GM03348 (cell line): ENCODE results near the gene TSPAN11.
"Not testable (repeated sequence)": the region's sequence is repeated elsewhere in the genome, so short reads cannot be mapped to it uniquely, and the experiment has no call there.

Experiments
- DNase-seq: peaks from one replicate; pipeline ENCODE4 v3.0.0; 2012; ENCODE audit warnings: low spot score

Gene TSPAN11

DNA sequence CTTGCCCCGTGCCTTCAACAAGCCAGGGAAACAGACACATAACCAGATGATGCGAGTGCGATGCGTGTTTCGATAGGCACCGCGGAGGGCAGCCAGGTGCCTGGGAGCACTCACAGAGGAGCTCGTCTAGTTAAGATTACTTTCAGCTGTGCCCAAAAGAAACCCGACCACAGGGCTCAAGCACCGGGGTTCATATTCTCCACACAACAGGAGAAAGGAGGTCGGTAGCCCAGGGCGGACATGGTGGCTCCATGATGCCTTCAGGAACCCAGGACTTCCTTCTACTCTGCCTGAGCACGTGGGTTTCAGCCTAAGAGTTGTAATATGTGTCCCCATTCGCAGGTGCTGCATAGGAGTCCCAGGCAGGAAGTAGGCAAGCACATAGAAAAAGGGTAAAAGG is 93.4 kb downstream of the TSPAN11 start:
- DNase-seq, result no peak

DNA sequence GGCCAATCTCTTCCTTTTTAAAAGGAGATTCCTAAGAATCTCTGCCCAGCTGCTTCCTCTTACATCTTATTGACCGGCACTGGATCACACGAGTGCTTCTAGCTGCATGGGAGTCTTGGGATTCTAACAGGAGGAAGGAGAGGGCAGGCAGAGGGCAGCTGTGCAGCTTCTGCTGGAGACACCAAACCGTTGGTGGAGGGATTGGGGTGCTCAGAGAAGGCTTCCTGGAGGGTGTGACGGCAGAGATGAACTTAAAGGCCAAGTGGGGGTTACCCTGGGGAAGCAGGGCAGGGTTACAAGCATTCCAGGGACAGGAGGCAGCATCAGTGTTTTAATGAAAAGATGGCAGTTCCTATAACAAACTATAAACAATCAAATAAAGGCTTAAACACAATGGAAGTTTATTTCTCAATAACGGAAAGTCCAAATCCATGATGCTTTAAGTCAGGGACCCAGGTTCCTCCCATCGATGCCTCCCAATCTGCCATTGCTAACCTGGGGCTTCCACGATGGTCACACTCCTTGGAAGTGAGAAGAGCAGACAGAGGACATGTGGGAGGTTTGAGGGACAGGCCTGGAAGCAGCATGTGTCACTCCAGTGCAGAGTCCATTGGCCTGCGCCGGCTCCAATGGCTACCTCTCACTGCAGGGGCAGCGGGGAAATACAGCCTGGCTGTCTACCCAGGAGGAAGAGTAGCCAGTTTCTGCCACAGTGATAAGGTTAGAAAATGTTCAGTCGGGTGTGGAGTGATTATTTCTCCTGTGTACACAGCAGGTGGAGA is 94.0 kb downstream of the TSPAN11 start:
- DNase-seq, result no peak

- DNase-seq, result no peak
Observed at GRCh38 chr12:31021181-31021580, 94.6 kb downstream of the TSPAN11 start.

- no peak for DNase-seq
Observed at GRCh38 chr12:31021809-31022494, 95.4 kb downstream of the TSPAN11 start.

DNA sequence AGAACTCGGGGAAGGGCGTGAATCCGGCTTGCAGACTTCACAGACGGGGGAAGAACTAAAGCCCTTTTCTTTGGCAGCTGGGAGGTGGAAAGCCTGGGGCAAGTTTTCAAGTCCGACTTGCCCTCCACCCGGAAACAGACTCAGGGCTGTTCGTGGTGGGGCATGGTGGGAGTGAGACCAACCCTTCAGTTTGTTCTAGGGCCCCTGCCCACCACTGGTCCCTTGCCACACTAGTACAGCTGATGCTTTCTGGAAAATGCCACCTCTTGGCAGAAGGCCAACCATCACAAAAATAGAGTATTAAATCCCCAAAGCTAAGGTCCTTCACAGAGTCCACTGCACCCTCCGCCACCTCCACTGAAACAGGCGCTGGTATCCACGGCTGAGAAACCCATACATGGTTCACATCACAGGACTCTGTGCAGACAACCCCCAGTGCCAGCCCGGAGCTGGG is 96.8 kb downstream of the TSPAN11 start:
- no peak for DNase-seq

DNA sequence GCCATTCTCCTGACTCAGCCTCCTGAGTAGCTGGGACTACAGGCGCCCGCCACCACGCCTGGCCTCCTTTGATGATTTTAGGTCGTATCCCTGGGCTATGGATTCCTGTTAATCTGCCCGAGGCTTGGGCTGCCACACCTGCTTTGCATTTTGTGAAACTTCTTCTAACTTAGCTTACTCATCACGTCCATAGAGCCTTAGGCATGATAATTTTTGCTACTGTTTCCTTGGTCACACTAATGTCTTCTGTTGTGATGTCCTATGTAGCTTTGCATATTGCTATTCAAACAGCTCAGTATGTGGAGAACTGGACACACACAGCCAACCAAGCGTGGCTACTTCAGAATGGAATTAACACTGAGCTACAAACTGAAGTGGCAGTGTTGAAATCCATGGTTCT is 99.7 kb downstream of the TSPAN11 start:
- no peak for DNase-seq

DNA sequence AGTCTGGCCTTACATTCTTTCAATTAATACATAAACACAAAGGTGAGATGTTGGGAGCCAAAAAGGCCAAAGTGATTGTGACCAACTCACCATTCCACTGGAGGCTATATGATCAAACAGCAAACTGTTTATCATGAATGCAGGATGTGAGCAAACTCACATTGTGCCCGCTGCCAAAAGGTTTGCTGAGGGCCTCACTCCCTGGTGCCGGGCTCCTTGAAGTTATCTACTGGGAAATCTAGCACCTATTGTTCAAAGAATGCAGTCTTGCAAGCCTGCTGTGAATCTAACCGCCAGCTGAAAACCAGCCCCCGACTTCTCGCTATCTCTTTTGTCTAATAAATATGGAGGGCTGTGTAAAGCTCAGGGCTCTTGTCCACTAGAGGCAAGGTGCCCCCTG is 100.5 kb downstream of the TSPAN11 start:
- not testable (repeated sequence) for DNase-seq

DNA sequence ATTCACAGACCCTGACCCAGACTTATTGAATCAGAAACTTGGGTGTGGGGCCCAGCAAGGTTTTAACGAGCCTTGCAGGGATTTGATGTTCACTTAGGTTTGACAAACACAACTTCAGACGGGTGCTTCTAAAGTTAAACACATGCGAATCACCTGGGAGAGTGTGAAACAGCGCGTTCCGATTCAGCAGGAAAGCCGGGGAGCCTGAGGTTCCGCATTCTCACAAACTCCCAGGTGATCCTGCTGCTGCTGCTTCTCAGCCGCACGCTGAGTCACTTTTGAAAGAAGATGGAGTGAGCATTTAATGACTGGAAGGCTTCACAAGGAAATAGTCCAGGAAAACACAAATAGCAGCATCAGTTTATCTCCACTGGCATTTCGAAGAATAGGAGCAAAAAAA is 102.9 kb downstream of the TSPAN11 start:
- no peak for DNase-seq

- no peak for DNase-seq
Observed at GRCh38 chr12:31029916-31030562, 103.5 kb downstream of the TSPAN11 start.

GRCh38 chr12:31031951-31032335 is 105.4 kb downstream of the TSPAN11 start:
- DNase-seq, result no peak

DNA sequence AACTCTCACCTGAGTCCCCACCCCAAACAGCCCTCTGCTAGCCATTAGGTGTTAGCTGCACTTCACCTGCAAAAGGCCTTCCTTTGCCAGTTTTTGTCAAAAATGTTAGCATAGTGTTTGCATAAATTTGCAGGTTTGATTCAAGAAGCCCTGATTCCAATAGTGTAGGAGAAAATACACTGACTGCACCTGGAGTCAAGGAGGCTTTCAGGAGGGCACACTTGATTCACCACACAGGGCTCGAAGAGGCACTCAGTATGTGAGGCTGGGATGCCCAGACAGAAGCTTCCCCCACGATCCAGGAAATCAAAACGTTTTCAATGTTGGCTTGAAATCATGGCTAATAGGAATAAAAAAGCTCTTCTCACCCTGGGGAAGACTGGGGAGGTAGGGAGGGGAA is 106.6 kb downstream of the TSPAN11 start:
- DNase-seq, result no peak

DNA sequence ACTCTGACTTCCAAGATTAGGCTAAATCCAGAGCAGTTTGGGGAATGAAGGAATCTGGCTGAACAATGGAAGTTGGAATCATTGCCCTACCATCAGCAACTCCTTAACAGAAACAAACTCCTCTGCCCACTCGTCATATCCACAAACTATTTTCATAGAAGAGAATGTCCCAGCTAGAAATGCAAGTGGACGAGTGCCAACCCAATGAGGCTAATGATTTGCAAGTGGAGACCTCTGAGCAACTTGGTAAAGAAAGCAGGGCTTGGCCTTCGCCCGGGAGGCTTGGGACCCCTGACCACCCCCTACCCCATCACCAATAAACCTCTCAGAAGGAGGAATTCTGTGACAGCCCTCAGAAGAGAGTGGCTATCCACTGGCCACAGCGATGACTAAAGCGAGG is 107.1 kb downstream of the TSPAN11 start:
- DNase-seq, result no peak

DNA sequence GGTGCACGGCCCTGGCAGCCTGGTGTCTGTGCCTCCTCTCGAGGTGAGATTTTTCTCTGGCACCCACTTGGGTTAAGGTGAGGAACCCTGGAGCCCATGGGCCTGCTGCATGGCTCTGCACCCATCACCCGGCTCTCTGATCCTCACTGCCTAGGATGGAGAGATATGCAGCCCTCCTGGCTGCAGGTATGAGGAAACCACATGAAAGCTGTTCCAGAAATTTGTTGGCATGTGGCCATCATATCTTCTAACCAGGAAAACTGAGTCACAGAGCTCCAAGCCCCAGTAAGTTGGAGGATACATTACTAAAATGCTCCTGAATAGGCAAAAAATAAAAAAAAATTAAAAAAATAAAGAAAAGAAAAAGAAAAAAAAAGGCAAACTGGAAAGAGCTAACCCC is 107.8 kb downstream of the TSPAN11 start:
- no peak for DNase-seq

DNA sequence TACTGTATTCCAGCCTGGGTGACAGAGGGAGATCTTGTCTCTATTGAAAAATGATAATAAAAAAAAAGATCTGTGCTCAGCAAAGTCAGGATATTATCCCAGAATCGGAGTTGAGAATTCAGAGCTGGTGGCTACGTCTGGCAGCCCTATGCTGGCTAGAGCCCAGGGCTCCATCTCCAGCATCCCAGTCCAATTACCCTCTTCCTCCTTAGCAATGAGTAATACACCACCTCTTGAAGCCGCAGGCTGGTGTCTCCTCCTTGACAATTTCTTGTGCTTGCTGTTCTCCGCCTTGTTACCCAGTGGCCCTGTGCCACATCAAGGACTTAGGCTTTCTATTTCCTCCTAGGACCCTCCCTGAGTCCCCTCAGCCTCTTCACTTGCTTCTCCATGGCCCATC is 108.7 kb downstream of the TSPAN11 start:
- DNase-seq, result peak; percentile 33

- no peak for DNase-seq
Observed at GRCh38 chr12:31035967-31036665, 109.6 kb downstream of the TSPAN11 start.

GRCh38 chr12:31037028-31037427 is 110.5 kb downstream of the TSPAN11 start:
- DNase-seq, result no peak

GRCh38 chr12:31037931-31038330 is 111.4 kb downstream of the TSPAN11 start:
- DNase-seq, result no peak

DNA sequence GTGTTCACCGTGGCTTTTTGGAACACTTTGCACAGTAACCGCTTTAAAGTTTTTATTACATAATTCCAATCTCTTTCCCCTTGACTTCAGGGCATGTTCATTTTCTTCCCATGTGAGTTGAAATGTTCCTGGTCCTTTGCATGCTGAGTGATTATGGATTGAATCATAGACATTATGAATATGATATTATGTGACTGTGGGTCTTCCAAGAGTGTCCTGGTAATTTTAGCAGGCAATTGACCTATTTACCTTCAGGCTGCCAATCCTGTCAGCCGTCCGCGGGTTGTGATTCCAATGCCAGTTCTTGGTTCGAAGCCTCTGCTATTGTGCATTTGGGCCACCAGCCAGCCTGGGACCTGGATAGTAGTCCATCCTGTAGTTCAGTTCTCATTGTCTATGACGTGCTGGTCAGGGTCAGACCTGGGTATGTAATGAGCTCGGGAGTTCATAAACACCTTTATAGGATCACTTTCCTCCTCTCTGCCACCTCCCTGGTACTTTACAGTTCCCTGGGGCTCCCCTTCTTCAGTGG is 114.6 kb downstream of the TSPAN11 start:
- DNase-seq, result no peak
